Body of pancreas (tissue), 4 donors: ENCODE measurements around the gene BCAS4. TPM values are rescaled to one million over a fixed set of nuclear protein-coding genes. Genes with fewer than 3 reads are reported as not detected.
A peak's percentile ranks its signal among the peaks of the same experiment; 100 is the strongest.

ENCODE experiments used
- ATAC-seq: fragments of 150-250 bp; one replicate; pipeline ENCODE4 v1.9.1; 2016
- DNase-seq, 4 donors: peaks; one replicate each; pipeline ENCODE4 v3.0.0-alpha.2; 2019
- H3K27ac ChIP-seq, 4 donors: fragments of 200-600 bp; sonication (generic); 1 replicate in 3 of 4; 2 replicates in 1 of 4; pipeline versions ENCODE4 v1.5.1 to v1.6.1; 2016 to 2019; ENCODE audit warnings: mild to moderate bottlenecking in 1 of 4, mixed read lengths in 1 of 4, moderate library complexity in 1 of 4
- H3K27me3 ChIP-seq, 2 donors: fragments of 200-600 bp; sonication (generic); one replicate each; pipeline ENCODE4 v1.6.0; 2016; ENCODE audit warnings: mild to moderate bottlenecking in 1 of 2
- H3K36me3 ChIP-seq, 2 donors: fragments of 200-600 bp; sonication (generic); replicated peaks in 1 of 2; 2 replicates each; pipeline ENCODE4 v1.5.1; 2016; ENCODE audit warnings: low read depth in 2 of 2; ENCODE audit not compliant: insufficient read depth in 1 of 2
- H3K4me1 ChIP-seq: fragments of 200-600 bp; sonication (generic); one replicate; pipeline ENCODE4 v1.6.0; 2016
- H3K4me3 ChIP-seq, 2 donors: fragments of 200-600 bp; sonication (generic); 1 replicate in 1 of 2; 2 replicates in 1 of 2; pipeline ENCODE4 v1.5.1; 2016 to 2019
- H3K9me3 ChIP-seq, 3 donors: fragments of 200-600 bp; sonication (generic); 1 replicate in 2 of 3; 2 replicates in 1 of 3; pipeline ENCODE4 v1.5.1; 2016
- CTCF ChIP-seq, 7 experiments: fragments of 450-650 bp in 4 of 7; fragments of 200-600 bp in 3 of 7; sonication (generic) in 3 of 7; IDR thresholded peaks; one replicate each; pipeline ENCODE4 v1.5.1; 2016 to 2019; ENCODE audit warnings: antibody characterized with exemption in 7 of 7
- POLR2A ChIP-seq, 3 donors: fragments of 450-650 bp; IDR thresholded peaks; one replicate each; pipeline ENCODE4 v1.6.1; 2016; ENCODE audit warnings: antibody characterized with exemption in 3 of 3, mild to moderate bottlenecking in 2 of 3
- WGBS, 2 donors: methylation state at CpG; one replicate each; pipeline ENCODE4 v1.1.5; 2017; 5-methylcytosine and 5-hydroxymethylcytosine counted together
- intact Hi-C: fragments of 100-400 bp; cut with DNase I; formaldehyde crosslinking; loops from one replicate; pipeline ENCODE4 v1.15.1; 2023
- total RNA-seq, 2 donors: library from RNA; depleted of rRNA; stranded (reverse); fragments of >200 nt; gene quantifications; one replicate each; pipeline ENCODE4 v1.1.0, GENCODE V29; 2016

The BCAS4 gene
- total RNA-seq, 2 donors from 2014 or later, result under 0.01 to 2.3 TPM

- Histone ChIP-seq H3K9me3 (no peaks in the 10 kb centered on the region), H3K27me3 (no peaks in the 10 kb centered on the region), H3K36me3 (no peaks in the 10 kb centered on the region), H3K27ac (no peak overlapping the region), H3K4me1 (peaks cover 9% of the 10 kb centered on the region), H3K4me3 (no peak overlapping the region)
- TF ChIP-seq CTCF (IDR thresholded peaks at IDR 0.05) (no peak), POLR2A (IDR thresholded peaks at IDR 0.05) (no peak)
- ATAC-seq (no peak), DNase-seq (no peak)
- 69 to 72% methylated on average over 4 to 8 of the region's 8 CpGs for WGBS, 2 donors
- intact Hi-C loops, result no loop called here
These were observed 26.5 kb downstream of the BCAS4 start for GRCh38 chr20:50821257-50821921.

- intact Hi-C loops, result no loop called here
- no peak for DNase-seq
- ATAC-seq, result no peak
These were observed 27.1 kb downstream of the BCAS4 start for GRCh38 chr20:50821994-50822393.

GRCh38 chr20:50823319-50823718 lies 28.5 kb downstream of the BCAS4 start:
- H3K4me1 ChIP-seq, result peaks cover 8% of the 10 kb centered on the region
- DNase-seq, result no peak
- H3K27ac ChIP-seq, result no peak overlapping the region
- H3K36me3 ChIP-seq, result no peaks in the 10 kb centered on the region
- 94% methylated on average over 6 of the region's 6 CpGs for WGBS, 2 donors
- intact Hi-C loops, result no loop called here
- no peak overlapping the region for H3K4me3 ChIP-seq
- H3K9me3 ChIP-seq, result no peaks in the 10 kb centered on the region
- ATAC-seq, result no peak
- no peaks in the 10 kb centered on the region for H3K27me3 ChIP-seq
- TF ChIP-seq CTCF (IDR thresholded peaks at IDR 0.05), result no peak
- TF ChIP-seq POLR2A (IDR thresholded peaks at IDR 0.05), result no peak

More at GRCh38 chr20:50821994-50822393, 27.1 kb downstream of the BCAS4 start:
- Histone ChIP-seq H3K4me1 (peaks cover 9% of the 10 kb centered on the region), H3K27me3 (no peaks in the 10 kb centered on the region), H3K4me3 (no peak overlapping the region), H3K27ac (no peak overlapping the region), H3K9me3 (no peaks in the 10 kb centered on the region), H3K36me3 (no peaks in the 10 kb centered on the region)
- TF ChIP-seq CTCF (IDR thresholded peaks at IDR 0.05) (no peak), POLR2A (IDR thresholded peaks at IDR 0.05) (no peak)
- WGBS, 2 donors, result 58 to 66% methylated on average over 2 to 7 of the region's 7 CpGs

- H3K9me3 ChIP-seq, result no peaks in the 10 kb centered on the region
- peak overlapping the region in 1 of 4 donors; percentile 14 for H3K27ac ChIP-seq
- no peak for TF ChIP-seq CTCF (IDR thresholded peaks at IDR 0.05)
- no peak for TF ChIP-seq POLR2A (IDR thresholded peaks at IDR 0.05)
- peak; percentile 68 for ATAC-seq
- H3K27me3 ChIP-seq, result no peaks in the 10 kb centered on the region
- no peaks in the 10 kb centered on the region for H3K36me3 ChIP-seq
- peaks cover 4% of the 10 kb centered on the region for H3K4me1 ChIP-seq
- intact Hi-C loops, result no loop called here
- peak; percentile 38 to 70 (median 56) for DNase-seq
- WGBS, 2 donors, result 30 to 54% methylated on average over 3 of the region's 3 CpGs
- H3K4me3 ChIP-seq, result no peak overlapping the region
These were observed 29.3 kb downstream of the BCAS4 start for GRCh38 chr20:50824137-50824536.

- Histone ChIP-seq H3K4me1 (peaks cover 4% of the 10 kb centered on the region), H3K27ac (no peak overlapping the region), H3K4me3 (no peak overlapping the region), H3K27me3 (no peaks in the 10 kb centered on the region), H3K36me3 (no peaks in the 10 kb centered on the region), H3K9me3 (no peaks in the 10 kb centered on the region)
- DNase-seq (no peak), ATAC-seq (no peak)
- TF ChIP-seq CTCF (IDR thresholded peaks at IDR 0.05) (no peak), POLR2A (IDR thresholded peaks at IDR 0.05) (no peak)
- WGBS, 2 donors, result 62 to 80% methylated on average over 2 of the region's 2 CpGs
- intact Hi-C loops, result no loop called here
These were observed 31.3 kb downstream of the BCAS4 start for GRCh38 chr20:50826121-50826520.
